Neural progenitor cell (in vitro differentiated cells): ENCODE measurements around the gene RASD1.

ENCODE experiments used
- CTCF ChIP-seq: fragments of 200-600 bp; sonication (generic); IDR thresholded peaks from 2 replicates; pipeline ENCODE4 v1.5.1; 2017; ENCODE audit warnings: antibody characterized with exemption, mild to moderate bottlenecking
- EZH2phosphoT487 ChIP-seq: fragments of 200-600 bp; sonication (generic); IDR thresholded peaks from 2 replicates; pipeline ENCODE4 v1.6.1; 2017; ENCODE audit warnings: antibody characterized with exemption

GRCh38 chr17:17537311-17538099 is 41.3 kb upstream of the RASD1 start:
- TF ChIP-seq CTCF (no peak), EZH2phosphoT487 (no peak)
